Body of pancreas (tissue), 4 donors: ENCODE data around the gene PEX11B. TPM values are rescaled to one million over a fixed set of nuclear protein-coding genes. Genes with fewer than 3 reads are reported as not detected.

Experiments
- ATAC-seq: fragments of 150-250 bp; one replicate; pipeline ENCODE4 v1.9.1; 2016
- DNase-seq, 4 donors: peaks; one replicate each; pipeline ENCODE4 v3.0.0-alpha.2; 2019
- H3K27ac ChIP-seq, 4 donors: fragments of 200-600 bp; sonication (generic); 1 replicate in 3 of 4; 2 replicates in 1 of 4; pipeline versions ENCODE4 v1.5.1 to v1.6.1; 2016 to 2019; ENCODE audit warnings: mild to moderate bottlenecking in 1 of 4, mixed read lengths in 1 of 4, moderate library complexity in 1 of 4
- H3K27me3 ChIP-seq, 2 donors: fragments of 200-600 bp; sonication (generic); one replicate each; pipeline ENCODE4 v1.6.0; 2016; ENCODE audit warnings: mild to moderate bottlenecking in 1 of 2
- H3K36me3 ChIP-seq, 2 donors: fragments of 200-600 bp; sonication (generic); replicated peaks in 1 of 2; 2 replicates each; pipeline ENCODE4 v1.5.1; 2016; ENCODE audit warnings: low read depth in 2 of 2; ENCODE audit not compliant: insufficient read depth in 1 of 2
- H3K4me1 ChIP-seq: fragments of 200-600 bp; sonication (generic); one replicate; pipeline ENCODE4 v1.6.0; 2016
- H3K4me3 ChIP-seq, 2 donors: fragments of 200-600 bp; sonication (generic); 1 replicate in 1 of 2; 2 replicates in 1 of 2; pipeline ENCODE4 v1.5.1; 2016 to 2019
- H3K9me3 ChIP-seq, 3 donors: fragments of 200-600 bp; sonication (generic); 1 replicate in 2 of 3; 2 replicates in 1 of 3; pipeline ENCODE4 v1.5.1; 2016
- CTCF ChIP-seq, 7 experiments: fragments of 450-650 bp in 4 of 7; fragments of 200-600 bp in 3 of 7; sonication (generic) in 3 of 7; IDR thresholded peaks; one replicate each; pipeline ENCODE4 v1.5.1; 2016 to 2019; ENCODE audit warnings: antibody characterized with exemption in 7 of 7
- POLR2A ChIP-seq, 3 donors: fragments of 450-650 bp; IDR thresholded peaks; one replicate each; pipeline ENCODE4 v1.6.1; 2016; ENCODE audit warnings: antibody characterized with exemption in 3 of 3, mild to moderate bottlenecking in 2 of 3
- WGBS, 2 donors: methylation state at CpG; one replicate each; pipeline ENCODE4 v1.1.5; 2017; 5-methylcytosine and 5-hydroxymethylcytosine counted together
- intact Hi-C: fragments of 100-400 bp; cut with DNase I; formaldehyde crosslinking; loops from one replicate; pipeline ENCODE4 v1.15.1; 2023
- total RNA-seq, 2 donors: library from RNA; depleted of rRNA; stranded (reverse); fragments of >200 nt; gene quantifications; one replicate each; pipeline ENCODE4 v1.1.0, GENCODE V29; 2016

PEX11B gene
- total RNA-seq = 10 to 100 TPM; 10.5 to 11.4 TPM

- no peaks in the 10 kb centered on the region for H3K36me3 ChIP-seq
- WGBS, 2 donors = 0 to 1% methylated on average over 30 to 51 of the region's 51 CpGs
- H3K4me1 ChIP-seq = peaks cover 21% of the 10 kb centered on the region
- TF ChIP-seq CTCF (IDR thresholded peaks at IDR 0.05) (peak in 2 of 7 experiments; percentile 13 to 15), POLR2A (IDR thresholded peaks at IDR 0.05) (peak; percentile 7 to 78 (median 68))
- peak within 1 kb of the TSS; percentile 68 to 93 (median 82) for H3K27ac ChIP-seq
- ATAC-seq (peak; percentile 93), DNase-seq (peak; percentile 87 to 94 (median 90))
- no peaks in the 10 kb centered on the region for H3K27me3 ChIP-seq
- no peaks in the 10 kb centered on the region for H3K9me3 ChIP-seq
- intact Hi-C loops = no loop called here
- peak within 1 kb of the TSS; percentile 89 to 98 for H3K4me3 ChIP-seq
Measured at GRCh38 chr1:145918144-145918991, at the start of gene PEX11B. Gene PEX11B, minus strand, starts transcription at chr1:145918717. Its CDS starts 29 bp downstream, at chr1:145918688.

- H3K9me3 ChIP-seq = no peaks in the 10 kb centered on the region
- H3K36me3 ChIP-seq = no peaks in the 10 kb centered on the region
- H3K27ac ChIP-seq = no peak overlapping the region
- ATAC-seq = no peak
- no peak for DNase-seq
- TF ChIP-seq POLR2A (IDR thresholded peaks at IDR 0.05) (no peak), CTCF (IDR thresholded peaks at IDR 0.05) (no peak)
- H3K27me3 ChIP-seq = no peaks in the 10 kb centered on the region
- WGBS, 2 donors = 88 to 98% methylated on average over 2 of the region's 2 CpGs
- intact Hi-C loops = no loop called here
- peaks cover 24% of the 10 kb centered on the region for H3K4me1 ChIP-seq
- no peak overlapping the region for H3K4me3 ChIP-seq
Measured at GRCh38 chr1:145967288-145967687, 48.8 kb upstream of the PEX11B start.

- no peaks in the 10 kb centered on the region for H3K9me3 ChIP-seq
- H3K4me1 ChIP-seq = peaks cover 41% of the 10 kb centered on the region
- H3K27ac ChIP-seq = peak overlapping the region; percentile 63 to 92 (median 89)
- TF ChIP-seq POLR2A (IDR thresholded peaks at IDR 0.05) (no peak), CTCF (IDR thresholded peaks at IDR 0.05) (no peak)
- H3K4me3 ChIP-seq = peak overlapping the region in 1 of 2 donors; percentile 43
- H3K27me3 ChIP-seq = no peaks in the 10 kb centered on the region
- WGBS, 2 donors = 0 to 1% methylated on average over 5 of the region's 5 CpGs
- ATAC-seq = no peak
- no peak for DNase-seq
- no peaks in the 10 kb centered on the region for H3K36me3 ChIP-seq
- intact Hi-C loops = no loop called here
Measured at GRCh38 chr1:145965119-145965744, 46.7 kb upstream of the PEX11B start.

GRCh38 chr1:145964328-145965118, 46.0 kb upstream of the PEX11B start, which contains the start of the genes ANKRD34A and POLR3GL:
Gene ANKRD34A, minus strand, starts transcription at chr1:145964575. Its CDS starts 2,816 bp downstream, at chr1:145961759.
Gene POLR3GL, plus strand, starts transcription at chr1:145964690. Its CDS starts 10,176 bp downstream, at chr1:145974866.
- Histone ChIP-seq H3K36me3 (no peaks in the 10 kb centered on the region), H3K4me3 (peak within 1 kb of the TSS; percentile 8 to 43), H3K9me3 (no peaks in the 10 kb centered on the region), H3K27me3 (no peaks in the 10 kb centered on the region), H3K4me1 (peaks cover 45% of the 10 kb centered on the region), H3K27ac (peak within 1 kb of the TSS; percentile 63 to 92 (median 89))
- peak; percentile 95 to 98 (median 97) for DNase-seq
- TF ChIP-seq CTCF (IDR thresholded peaks at IDR 0.05) (peak in 1 of 7 experiments; percentile 20), POLR2A (IDR thresholded peaks at IDR 0.05) (peak; percentile 69 to 91 (median 89))
- intact Hi-C loops = no loop called here
- 1% methylated on average over 22 to 37 of the region's 37 CpGs for WGBS, 2 donors
- ATAC-seq = peak; percentile 95
